OCI-LY7 (cell line): ENCODE measurements around the gene IGF2BP2. TPM values are rescaled to one million over a fixed set of nuclear protein-coding genes. Genes with fewer than 3 reads are reported as not detected.

Experiments
- BruUV-seq: library from RNA; stranded (reverse); fragments of 400-500 nt; replicated peaks from 2 replicates; lab custom pipeline; 2021; lab: Mats Ljungman, UMichigan
- CTCF ChIA-PET: fragments of 300-600 bp; sonication (Branson Sonifier 250); formaldehyde crosslinking; loops from one replicate; lab custom pipeline; 2022; ENCODE audit warnings: antibody characterized with exemption; ENCODE audit not compliant: unreplicated experiment; lab: Charles Lee
- POLR2A ChIA-PET: fragments of 300-600 bp; sonication (Branson Sonifier 250); formaldehyde crosslinking; loops from one replicate; lab custom pipeline; 2022; ENCODE audit warnings: antibody characterized with exemption; lab: Charles Lee
- DNase-seq: peaks from one replicate; pipeline ENCODE4 v3.0.0-alpha.2; 2015; ENCODE audit warnings: low spot score
- H2AFZ ChIP-seq: fragments of 200-600 bp; sonication (generic), shearing (Covaris generic); 2 replicates; pipeline ENCODE4 v1.6.1; 2014; ENCODE audit warnings: mild to moderate bottlenecking, antibody characterized with exemption, low read length, moderate library complexity
- H3K27ac ChIP-seq: fragments of 200-600 bp; sonication (generic); 2 replicates; pipeline ENCODE4 v1.5.1; 2014; ENCODE audit warnings: mixed run types, low read depth, mild to moderate bottlenecking, moderate library complexity, low read length, inconsistent platforms; ENCODE audit not compliant: poor library complexity, severe bottlenecking
- H3K36me3 ChIP-seq: fragments of 200-600 bp; sonication (generic); 2 replicates; pipeline ENCODE4 v1.6.1; 2014; ENCODE audit warnings: mild to moderate bottlenecking, antibody characterized with exemption, low read length, moderate library complexity, mixed read lengths; ENCODE audit not compliant: insufficient read depth
- H3K4me1 ChIP-seq: fragments of 200-600 bp; sonication (generic); 2 replicates; pipeline ENCODE4 v1.5.1; 2014; ENCODE audit warnings: mild to moderate bottlenecking, low read length; ENCODE audit not compliant: insufficient read depth, poor library complexity, severe bottlenecking
- H3K4me2 ChIP-seq: fragments of 200-600 bp; sonication (generic); 2 replicates; pipeline ENCODE4 v1.6.1; 2014; ENCODE audit warnings: mild to moderate bottlenecking, low read length
- H3K4me3 ChIP-seq: fragments of 200-600 bp; sonication (generic); 2 replicates; pipeline ENCODE4 v1.5.1; 2014; ENCODE audit warnings: mild to moderate bottlenecking, low read depth, low read length; ENCODE audit not compliant: poor library complexity, severe bottlenecking
- H3K79me2 ChIP-seq: fragments of 200-600 bp; sonication (generic); 2 replicates; pipeline ENCODE4 v1.6.1; 2016; ENCODE audit warnings: low read depth, mild to moderate bottlenecking, low read length, moderate library complexity, mixed read lengths; ENCODE audit not compliant: insufficient read depth
- H3K9me2 ChIP-seq: fragments of 200-600 bp; sonication (generic); 2 replicates; pipeline ENCODE4 v1.6.1; 2016; ENCODE audit warnings: mild to moderate bottlenecking, low read length, mixed read lengths; ENCODE audit not compliant: insufficient read depth
- H3K9me3 ChIP-seq: fragments of 200-600 bp; sonication (generic); 2 replicates; pipeline ENCODE4 v1.6.1; 2014; ENCODE audit warnings: mild to moderate bottlenecking, mixed run types, low read length, mixed read lengths
- H4K20me1 ChIP-seq: fragments of 200-600 bp; sonication (generic); 2 replicates; pipeline ENCODE4 v1.6.1; 2014; ENCODE audit warnings: mild to moderate bottlenecking, antibody characterized with exemption, low read length, moderate library complexity, mixed read lengths; ENCODE audit not compliant: insufficient read depth
- EZH2phosphoT487 ChIP-seq: fragments of 200-600 bp; sonication (generic); IDR thresholded peaks from 2 replicates; pipeline ENCODE4 v1.6.1; 2018; ENCODE audit warnings: low read depth, borderline replicate concordance, mild to moderate bottlenecking, mixed run types, antibody characterized with exemption, low read length, moderate library complexity, mixed read lengths
- intact Hi-C: fragments of 100-400 bp; cut with micrococcal nuclease; formaldehyde crosslinking; loops from one replicate; pipeline ENCODE4 v1.10.0; 2022; ENCODE audit not compliant: unreplicated experiment
- total RNA-seq, 2 experiments: library from RNA; depleted of rRNA in 1 of 2; stranded (reverse); fragments of >200 nt in 1 of 2; shearing (Covaris generic) in 1 of 2; gene quantifications; 2 replicates each; pipeline ENCODE4 v1.2.3, GENCODE V29; 2014 to 2022
- TF ChIP-seq, protein P1 (sequence below): fragments of 200-600 bp; sonication (generic); conservative IDR thresholded peaks from 2 replicates; pipeline ENCODE4 v1.5.1; 2014; ENCODE audit warnings: mild to moderate bottlenecking, antibody characterized with exemption, low read length, moderate library complexity, mixed read lengths

Gene IGF2BP2
- total RNA-seq, 2 experiments from 2014 or later, result not detected

DNA sequence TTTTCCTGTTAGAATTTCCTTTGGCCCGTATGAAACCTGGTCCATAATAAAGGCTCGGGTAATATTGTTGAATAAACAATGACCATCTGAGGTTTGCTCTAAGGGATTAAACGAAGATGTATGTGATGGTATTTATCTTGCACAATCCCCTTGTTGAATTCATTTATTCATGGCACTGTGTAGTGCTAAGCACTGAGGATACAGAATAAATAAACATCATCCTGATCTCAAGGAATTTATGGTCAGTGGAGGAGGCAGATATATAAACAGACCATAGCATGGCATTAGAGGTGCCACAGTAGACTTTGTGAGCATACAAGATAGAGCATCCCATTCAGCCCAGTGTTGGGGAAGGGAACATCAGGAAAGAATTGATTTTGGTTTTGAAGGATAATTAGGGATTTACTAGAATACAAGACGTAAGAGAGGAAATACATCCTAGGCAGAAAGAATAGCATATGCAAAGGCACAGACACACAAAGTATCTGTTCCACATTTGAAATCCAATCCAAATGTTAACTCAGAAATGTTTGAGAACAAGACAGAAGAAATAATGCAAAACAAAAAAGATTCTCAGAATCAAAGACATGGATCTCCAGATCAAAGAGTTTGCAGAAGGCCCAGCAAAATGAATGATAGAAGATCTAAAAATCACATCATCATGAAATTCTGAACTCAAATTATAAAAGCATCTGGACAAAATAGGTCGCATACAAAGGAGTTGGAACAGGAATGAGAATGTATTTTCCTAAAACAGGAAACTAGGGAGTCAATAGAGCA, 5.4 kb upstream of the IGF2BP2 start:
- Histone ChIP-seq H3K36me3 (no peaks in the 10 kb centered on the region), H2AFZ (no peak overlapping the region), H3K9me3 (no peaks in the 10 kb centered on the region), H3K79me2 (no peaks in the 10 kb centered on the region), H3K9me2 (no peaks in the 10 kb centered on the region), H4K20me1 (no peaks in the 10 kb centered on the region), H3K27ac (no peak overlapping the region), H3K4me2 (no peak overlapping the region), H3K4me3 (no peak overlapping the region), H3K4me1 (no peaks in the 10 kb centered on the region)
- intact Hi-C loops, result no loop called here
- TF ChIP-seq, protein P1, sequence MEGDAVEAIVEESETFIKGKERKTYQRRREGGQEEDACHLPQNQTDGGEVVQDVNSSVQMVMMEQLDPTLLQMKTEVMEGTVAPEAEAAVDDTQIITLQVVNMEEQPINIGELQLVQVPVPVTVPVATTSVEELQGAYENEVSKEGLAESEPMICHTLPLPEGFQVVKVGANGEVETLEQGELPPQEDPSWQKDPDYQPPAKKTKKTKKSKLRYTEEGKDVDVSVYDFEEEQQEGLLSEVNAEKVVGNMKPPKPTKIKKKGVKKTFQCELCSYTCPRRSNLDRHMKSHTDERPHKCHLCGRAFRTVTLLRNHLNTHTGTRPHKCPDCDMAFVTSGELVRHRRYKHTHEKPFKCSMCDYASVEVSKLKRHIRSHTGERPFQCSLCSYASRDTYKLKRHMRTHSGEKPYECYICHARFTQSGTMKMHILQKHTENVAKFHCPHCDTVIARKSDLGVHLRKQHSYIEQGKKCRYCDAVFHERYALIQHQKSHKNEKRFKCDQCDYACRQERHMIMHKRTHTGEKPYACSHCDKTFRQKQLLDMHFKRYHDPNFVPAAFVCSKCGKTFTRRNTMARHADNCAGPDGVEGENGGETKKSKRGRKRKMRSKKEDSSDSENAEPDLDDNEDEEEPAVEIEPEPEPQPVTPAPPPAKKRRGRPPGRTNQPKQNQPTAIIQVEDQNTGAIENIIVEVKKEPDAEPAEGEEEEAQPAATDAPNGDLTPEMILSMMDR, result no peak
- no peak for TF ChIP-seq EZH2phosphoT487
- POLR2A ChIA-PET, result no interaction called here
- CTCF ChIA-PET, result no interaction called here
- DNase-seq, result no peak
- no TSS peak for BruUV-seq

DNA sequence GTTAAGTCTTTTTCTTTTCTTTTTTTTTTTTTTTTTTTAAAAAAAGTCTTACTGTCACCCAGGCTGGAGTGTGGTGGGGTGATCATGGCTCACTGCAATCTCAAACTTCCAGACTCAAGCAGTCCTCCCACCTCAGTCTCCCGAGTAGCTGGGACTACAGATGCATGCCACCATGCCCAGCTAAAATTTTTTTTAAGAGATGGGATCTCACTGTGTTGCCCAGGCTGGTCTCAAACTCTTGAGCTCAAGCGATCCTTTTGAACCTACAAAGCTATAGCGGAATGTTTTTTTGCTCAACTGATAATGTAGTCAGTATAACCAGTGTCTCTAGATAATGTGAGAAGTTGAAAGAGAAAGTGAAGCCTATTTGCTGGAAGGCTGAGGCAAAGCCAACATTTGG, 3.9 kb upstream of the IGF2BP2 start:
- no peaks in the 10 kb centered on the region for H4K20me1 ChIP-seq
- ChIA-PET CTCF (no interaction called here), POLR2A (interaction anchor here (0.5 to 0.7 kb wide), 2 partner anchors 218 to 1134 kb away, joined by 3 to 4 read pairs; no protein-coding TSS in a partner anchor)
- H3K4me2 ChIP-seq, result no peak overlapping the region
- no peaks in the 10 kb centered on the region for H3K36me3 ChIP-seq
- intact Hi-C loops, result no loop called here
- no peak overlapping the region for H2AFZ ChIP-seq
- TF ChIP-seq, protein P1, result no peak
- TF ChIP-seq EZH2phosphoT487, result no peak
- H3K4me1 ChIP-seq, result no peaks in the 10 kb centered on the region
- no peak overlapping the region for H3K4me3 ChIP-seq
- DNase-seq, result no peak
- no peaks in the 10 kb centered on the region for H3K9me2 ChIP-seq
- no peaks in the 10 kb centered on the region for H3K79me2 ChIP-seq
- H3K27ac ChIP-seq, result no peak overlapping the region
- no peaks in the 10 kb centered on the region for H3K9me3 ChIP-seq
- no TSS peak for BruUV-seq
